ENCODE measurements around the gene LGALS3BP. TPM values are rescaled to one million over a fixed set of nuclear protein-coding genes. Genes with fewer than 3 reads are reported as not detected.

LGALS3BP gene
- polyA plus RNA-seq, 1 donor (not counting 4 experiments of a cell fraction or from before 2014, with no cell fraction given): 53.0 TPM

DNA sequence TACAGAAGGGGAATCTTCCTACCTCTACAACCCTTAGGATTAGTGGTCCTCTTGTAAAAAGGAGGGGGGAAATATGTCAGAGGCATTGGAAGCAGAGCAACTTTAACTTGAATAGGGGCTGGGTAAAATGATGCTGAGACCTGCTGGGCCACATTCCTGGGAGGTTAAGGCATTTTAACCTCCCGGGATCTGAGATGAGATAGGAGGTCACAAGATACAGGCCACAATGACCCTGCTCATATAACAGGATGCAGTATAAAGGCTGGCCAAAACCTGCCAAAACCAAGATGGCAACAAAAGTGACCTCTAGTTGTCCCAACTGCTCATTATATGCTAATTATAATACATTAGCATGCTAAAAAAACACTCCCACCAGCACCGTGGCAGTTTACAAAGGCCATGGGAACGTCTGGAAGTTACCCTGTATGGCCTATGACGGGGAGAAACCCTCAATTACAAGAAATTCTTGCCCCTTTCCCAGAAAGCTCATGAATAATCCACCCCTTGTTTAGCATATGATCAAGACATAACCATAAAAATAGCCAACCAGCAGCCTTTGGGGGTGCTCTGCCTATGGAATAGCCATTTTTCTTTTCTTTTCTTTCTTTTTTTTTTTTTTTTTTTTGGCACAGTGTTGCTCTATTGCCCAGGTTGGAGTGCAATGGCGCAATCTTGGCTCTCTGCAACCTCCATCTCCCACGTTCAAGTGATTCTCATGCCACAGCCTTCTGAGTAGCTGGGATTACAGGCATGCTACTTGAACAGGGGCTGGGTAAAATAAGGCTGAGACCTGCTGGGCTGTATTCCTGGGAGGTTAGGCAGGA lies 38.0 kb upstream of the LGALS3BP start:
- Histone ChIP-seq H2AFZ (ENCODE audit: control insufficient read depth, low read length) (no peak overlapping the region), H3K36me3 (ENCODE audit: control insufficient read depth in 2 of 2, extremely low read depth in 1 of 2, insufficient read depth in 2 of 2, low read length in 2 of 2) (no peaks in the 10 kb centered on the region), H3K4me1 (ENCODE audit: control insufficient read depth, extremely low read depth, insufficient read depth, low read length) (peaks cover 31% of the 10 kb centered on the region), H3K79me2 (ENCODE audit: control insufficient read depth, insufficient read depth, low read length) (no peaks in the 10 kb centered on the region), H4K20me1 (ENCODE audit: control insufficient read depth, extremely low read depth, insufficient read depth, low read length) (no peaks in the 10 kb centered on the region), H3K27ac (ENCODE audit: control insufficient read depth, insufficient read depth, low read length) (no peak overlapping the region), H3K9me1 (ENCODE audit: control insufficient read depth, extremely low read depth, insufficient read depth, low read length) (no peaks in the 10 kb centered on the region), H3K9ac (ENCODE audit: control insufficient read depth, extremely low read depth, insufficient read depth, low read length) (no peak overlapping the region), H3K4me3 (ENCODE audit: control insufficient read depth in 2 of 3, extremely low read depth in 1 of 3, insufficient read depth in 2 of 3, low read depth in 1 of 3, low read length in 3 of 3) (no peak overlapping the region), H3K4me2 (ENCODE audit: control insufficient read depth, extremely low read depth, insufficient read depth, low read depth, low read length) (no peak overlapping the region), H3K9me3 (ENCODE audit: control insufficient read depth, low read depth, low read length) (no peaks in the 10 kb centered on the region), H3K27me3 (ENCODE audit: control insufficient read depth, extremely low read depth, insufficient read depth, low read length) (no peaks in the 10 kb centered on the region)
- no peak for DNase-seq (ENCODE audit: low read depth, low spot score)
- no peak for FAIRE-seq
- dilution Hi-C loops (cut with MboI; ENCODE audit: extremely low pct_ligation_motif_present, low sequenced_read_pairs): no loop called here
- TF ChIP-seq EZH2 (IDR thresholded peaks at IDR 0.05; ENCODE audit: low read length): no peak
- TF ChIP-seq, protein P1, sequence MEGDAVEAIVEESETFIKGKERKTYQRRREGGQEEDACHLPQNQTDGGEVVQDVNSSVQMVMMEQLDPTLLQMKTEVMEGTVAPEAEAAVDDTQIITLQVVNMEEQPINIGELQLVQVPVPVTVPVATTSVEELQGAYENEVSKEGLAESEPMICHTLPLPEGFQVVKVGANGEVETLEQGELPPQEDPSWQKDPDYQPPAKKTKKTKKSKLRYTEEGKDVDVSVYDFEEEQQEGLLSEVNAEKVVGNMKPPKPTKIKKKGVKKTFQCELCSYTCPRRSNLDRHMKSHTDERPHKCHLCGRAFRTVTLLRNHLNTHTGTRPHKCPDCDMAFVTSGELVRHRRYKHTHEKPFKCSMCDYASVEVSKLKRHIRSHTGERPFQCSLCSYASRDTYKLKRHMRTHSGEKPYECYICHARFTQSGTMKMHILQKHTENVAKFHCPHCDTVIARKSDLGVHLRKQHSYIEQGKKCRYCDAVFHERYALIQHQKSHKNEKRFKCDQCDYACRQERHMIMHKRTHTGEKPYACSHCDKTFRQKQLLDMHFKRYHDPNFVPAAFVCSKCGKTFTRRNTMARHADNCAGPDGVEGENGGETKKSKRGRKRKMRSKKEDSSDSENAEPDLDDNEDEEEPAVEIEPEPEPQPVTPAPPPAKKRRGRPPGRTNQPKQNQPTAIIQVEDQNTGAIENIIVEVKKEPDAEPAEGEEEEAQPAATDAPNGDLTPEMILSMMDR (optimal IDR thresholded peaks at IDR 0.05 in 1 of 3, IDR thresholded peaks at IDR 0.05 in 1 of 3, conservative IDR thresholded peaks at IDR 0.05 in 1 of 3; ENCODE audit: extremely low read depth in 1 of 3, insufficient read depth in 2 of 3, low read length in 3 of 3): no peak

DNA sequence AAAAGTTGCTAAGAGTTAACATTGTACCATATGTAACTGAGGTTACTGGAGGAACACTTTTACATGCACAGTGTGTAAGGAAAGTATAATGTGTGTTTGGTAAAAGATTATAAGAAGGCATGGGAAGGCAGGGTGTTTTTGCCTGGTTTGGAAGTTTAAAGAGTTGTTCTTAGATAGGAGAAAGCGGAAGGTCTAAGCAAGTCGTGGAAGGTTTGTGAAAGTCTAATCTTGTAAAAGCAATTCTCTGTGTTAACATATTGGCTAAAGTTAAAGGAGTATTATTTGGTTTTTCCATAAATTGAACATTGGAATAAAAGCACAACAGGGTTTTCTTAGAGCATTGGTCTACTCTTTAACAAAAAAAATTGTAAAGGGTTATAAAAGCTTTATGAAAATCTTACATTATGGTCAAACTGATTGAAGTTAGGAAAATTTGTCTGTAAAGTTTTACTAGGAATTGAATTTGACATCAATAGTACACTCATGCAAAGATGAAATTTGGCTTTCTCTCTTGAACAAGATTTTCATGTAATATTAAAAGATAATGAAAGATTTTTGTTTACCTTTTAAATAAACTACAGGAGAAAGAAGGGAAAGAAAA lies 34.5 kb upstream of the LGALS3BP start:
- peaks cover 30% of the 10 kb centered on the region for H3K4me1 ChIP-seq (ENCODE audit: control insufficient read depth, extremely low read depth, insufficient read depth, low read length)
- dilution Hi-C loops (cut with MboI; ENCODE audit: extremely low pct_ligation_motif_present, low sequenced_read_pairs): no loop called here

More for the DNA sequence above, 34.5 kb upstream of the LGALS3BP start:
- FAIRE-seq: no peak
- Histone ChIP-seq H3K4me3 (ENCODE audit: control insufficient read depth in 2 of 3, extremely low read depth in 1 of 3, insufficient read depth in 2 of 3, low read depth in 1 of 3, low read length in 3 of 3) (no peak overlapping the region), H3K9ac (ENCODE audit: control insufficient read depth, extremely low read depth, insufficient read depth, low read length) (no peak overlapping the region), H3K9me3 (ENCODE audit: control insufficient read depth, low read depth, low read length) (no peaks in the 10 kb centered on the region), H3K9me1 (ENCODE audit: control insufficient read depth, extremely low read depth, insufficient read depth, low read length) (no peaks in the 10 kb centered on the region), H4K20me1 (ENCODE audit: control insufficient read depth, extremely low read depth, insufficient read depth, low read length) (no peaks in the 10 kb centered on the region), H2AFZ (ENCODE audit: control insufficient read depth, low read length) (no peak overlapping the region), H3K36me3 (ENCODE audit: control insufficient read depth in 2 of 2, extremely low read depth in 1 of 2, insufficient read depth in 2 of 2, low read length in 2 of 2) (no peaks in the 10 kb centered on the region), H3K4me2 (ENCODE audit: control insufficient read depth, extremely low read depth, insufficient read depth, low read depth, low read length) (no peak overlapping the region), H3K27ac (ENCODE audit: control insufficient read depth, insufficient read depth, low read length) (no peak overlapping the region), H3K27me3 (ENCODE audit: control insufficient read depth, extremely low read depth, insufficient read depth, low read length) (no peaks in the 10 kb centered on the region), H3K79me2 (ENCODE audit: control insufficient read depth, insufficient read depth, low read length) (peaks cover 3% of the 10 kb centered on the region)
- TF ChIP-seq, protein P1 (optimal IDR thresholded peaks at IDR 0.05 in 1 of 3, IDR thresholded peaks at IDR 0.05 in 1 of 3, conservative IDR thresholded peaks at IDR 0.05 in 1 of 3; ENCODE audit: extremely low read depth in 1 of 3, insufficient read depth in 2 of 3, low read length in 3 of 3): no peak
- no peak for TF ChIP-seq EZH2 (IDR thresholded peaks at IDR 0.05; ENCODE audit: low read length)
- no peak for DNase-seq (ENCODE audit: low read depth, low spot score)
